ENCODE results near the gene NOP10. TPM values are rescaled to one million over a fixed set of nuclear protein-coding genes. Genes with fewer than 3 reads are reported as not detected.

The NOP10 gene
- total and polyA plus RNA-seq, 11 donors, result 96.4 to 384 (median 151) TPM

DNA sequence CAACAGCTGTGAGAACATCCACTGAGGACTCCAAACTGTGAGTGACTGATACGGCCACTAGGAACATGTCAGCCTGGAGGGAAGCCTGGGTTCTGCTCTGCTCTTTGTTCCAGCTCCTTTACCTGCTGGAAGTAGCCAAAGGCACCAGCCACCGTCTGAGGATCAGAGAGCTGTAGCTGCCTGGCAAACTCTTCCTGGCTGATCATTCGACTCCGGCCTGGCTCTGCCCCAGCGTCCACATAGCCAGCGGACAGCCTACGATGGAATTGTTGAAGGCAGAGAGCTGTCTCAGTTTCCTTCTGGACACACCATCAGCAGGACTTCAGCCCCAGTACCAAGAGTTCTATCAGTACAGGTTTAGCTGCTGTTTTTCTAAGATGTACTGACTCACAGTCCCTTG, 18.3 kb upstream of the NOP10 start:
- H3K36me3 ChIP-seq, result peaks cover 0 to 75% (median 66%) of the 10 kb centered on the region in 9 donors
- H3K9me3 ChIP-seq, result no peaks in the 10 kb centered on the region
- H3K4me1 ChIP-seq, result peaks cover 0 to 17% (median 11%) of the 10 kb centered on the region in 12 donors
- H3K4me3 ChIP-seq, result no peak overlapping the region
- ATAC-seq (no peak), DNase-seq (no peak)
- no peaks in the 10 kb centered on the region for H3K27me3 ChIP-seq
- WGBS, 4 donors, result 87 to 90% (median 87%) methylated on average over 7 of the region's 7 CpGs
- intact Hi-C loops (cut with DNase I), result loop anchor here in 5 of 10 donors (10.0 kb wide), 5 partner anchors 94 to 296 kb away; partner anchors contain the start of genes EMC7 (in 3 of the 5), PGBD4 (in 3 of the 5) and GOLGA8B (in 1 of the 5)
- TF ChIP-seq, protein P1, sequence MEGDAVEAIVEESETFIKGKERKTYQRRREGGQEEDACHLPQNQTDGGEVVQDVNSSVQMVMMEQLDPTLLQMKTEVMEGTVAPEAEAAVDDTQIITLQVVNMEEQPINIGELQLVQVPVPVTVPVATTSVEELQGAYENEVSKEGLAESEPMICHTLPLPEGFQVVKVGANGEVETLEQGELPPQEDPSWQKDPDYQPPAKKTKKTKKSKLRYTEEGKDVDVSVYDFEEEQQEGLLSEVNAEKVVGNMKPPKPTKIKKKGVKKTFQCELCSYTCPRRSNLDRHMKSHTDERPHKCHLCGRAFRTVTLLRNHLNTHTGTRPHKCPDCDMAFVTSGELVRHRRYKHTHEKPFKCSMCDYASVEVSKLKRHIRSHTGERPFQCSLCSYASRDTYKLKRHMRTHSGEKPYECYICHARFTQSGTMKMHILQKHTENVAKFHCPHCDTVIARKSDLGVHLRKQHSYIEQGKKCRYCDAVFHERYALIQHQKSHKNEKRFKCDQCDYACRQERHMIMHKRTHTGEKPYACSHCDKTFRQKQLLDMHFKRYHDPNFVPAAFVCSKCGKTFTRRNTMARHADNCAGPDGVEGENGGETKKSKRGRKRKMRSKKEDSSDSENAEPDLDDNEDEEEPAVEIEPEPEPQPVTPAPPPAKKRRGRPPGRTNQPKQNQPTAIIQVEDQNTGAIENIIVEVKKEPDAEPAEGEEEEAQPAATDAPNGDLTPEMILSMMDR (IDR thresholded peaks at IDR 0.05), result no peak
- no peak for TF ChIP-seq POLR2A (IDR thresholded peaks at IDR 0.05)
- no peak overlapping the region for H3K27ac ChIP-seq

DNA sequence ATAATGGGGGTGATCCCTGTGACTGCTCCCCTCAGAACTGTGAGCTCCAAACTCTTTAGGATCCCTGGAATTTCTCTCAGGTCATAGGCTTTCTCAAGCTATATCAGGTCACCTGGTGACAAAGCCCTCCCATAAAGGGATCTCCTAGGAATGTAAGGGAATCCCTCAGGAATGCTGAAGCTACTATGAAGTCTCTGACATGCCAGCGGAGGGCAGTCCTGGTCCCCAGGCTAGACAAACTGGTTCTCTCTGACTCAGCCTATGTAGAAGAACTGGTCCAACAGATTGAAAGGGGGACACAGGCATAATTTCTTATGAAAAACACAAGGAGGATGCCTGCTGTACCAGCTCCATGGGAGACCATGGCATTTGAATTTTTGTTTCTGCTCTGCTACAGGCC, 17.4 kb upstream of the NOP10 start:
- H3K4me3 ChIP-seq, result no peak overlapping the region
- 78 to 100% (median 92%) methylated on average over 1 of the region's 1 CpG for WGBS, 4 donors
- no peaks in the 10 kb centered on the region for H3K9me3 ChIP-seq
- peaks cover 0 to 8% (median 3%) of the 10 kb centered on the region in 12 donors for H3K4me1 ChIP-seq
- DNase-seq, result no peak
- H3K27me3 ChIP-seq, result no peaks in the 10 kb centered on the region
- H3K27ac ChIP-seq, result no peak overlapping the region
- intact Hi-C loops (cut with DNase I), result loop anchor here in 5 of 10 donors (10.0 kb wide), 5 partner anchors 95 to 295 kb away; partner anchors contain the start of genes EMC7 (in 3 of the 5), PGBD4 (in 3 of the 5) and GOLGA8B (in 1 of the 5)
- ATAC-seq, result no peak
- TF ChIP-seq, protein P1 (IDR thresholded peaks at IDR 0.05), result no peak
- TF ChIP-seq POLR2A (IDR thresholded peaks at IDR 0.05), result no peak
- peaks cover 0 to 80% (median 71%) of the 10 kb centered on the region in 9 donors for H3K36me3 ChIP-seq

DNA sequence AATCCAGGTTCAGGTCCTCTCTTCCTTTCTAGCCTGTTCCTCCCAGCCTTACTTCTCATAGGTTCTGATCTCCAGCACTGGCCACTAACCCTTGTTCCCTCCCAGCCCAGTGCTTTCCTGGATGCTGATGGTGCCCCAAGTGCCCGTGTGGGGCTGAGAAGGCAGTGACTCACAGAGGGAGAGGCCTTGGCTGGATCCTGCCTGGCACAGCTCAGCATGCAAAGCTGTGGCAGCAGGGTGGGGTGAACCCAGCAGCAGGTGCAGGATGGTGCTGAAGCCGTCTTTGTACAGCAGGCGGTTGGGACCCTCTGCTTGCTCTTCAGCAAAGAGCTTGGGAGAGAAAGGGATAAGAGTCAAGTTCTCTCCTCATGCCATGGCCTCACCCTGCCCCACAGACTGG, 16.5 kb upstream of the NOP10 start:
- H3K27me3 ChIP-seq, result no peaks in the 10 kb centered on the region
- no peak for DNase-seq
- WGBS, 4 donors, result 70 to 86% (median 80%) methylated on average over 1 to 3 of the region's 3 CpGs
- H3K4me1 ChIP-seq, result no peaks in the 10 kb centered on the region
- no peaks in the 10 kb centered on the region for H3K9me3 ChIP-seq
- TF ChIP-seq, protein P1 (IDR thresholded peaks at IDR 0.05), result no peak
- no peak for TF ChIP-seq POLR2A (IDR thresholded peaks at IDR 0.05)
- intact Hi-C loops (cut with DNase I), result loop anchor here in 1 of 10 donors (5.0 kb wide), 1 partner anchor 117 kb away; no protein-coding TSS in a partner anchor
- H3K36me3 ChIP-seq, result peaks cover 0 to 80% (median 71%) of the 10 kb centered on the region in 9 donors
- no peak overlapping the region for H3K4me3 ChIP-seq
- peak in 1 of 4 donors; percentile 29 for ATAC-seq
- H3K27ac ChIP-seq, result no peak overlapping the region

DNA sequence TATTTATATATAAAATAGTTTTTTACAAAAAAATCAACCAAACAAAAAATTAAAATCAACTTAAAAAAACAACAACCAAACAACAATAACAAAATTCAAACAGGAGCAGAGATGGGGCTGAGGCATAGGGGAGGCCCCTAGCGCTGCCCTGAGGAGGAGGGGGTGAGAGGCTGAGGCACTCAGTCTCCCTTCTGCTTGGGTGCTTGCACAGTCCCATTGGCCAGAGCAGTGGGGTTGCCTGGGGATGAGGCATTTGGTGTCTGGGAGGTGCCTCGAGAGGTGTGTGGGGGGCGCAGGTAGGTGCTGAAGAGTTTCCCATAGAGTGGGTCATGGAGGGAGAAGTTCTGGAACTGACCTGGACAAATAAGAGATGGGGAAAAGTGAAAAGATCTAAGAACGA, 16.0 kb upstream of the NOP10 start:
- no peaks in the 10 kb centered on the region for H3K27me3 ChIP-seq
- TF ChIP-seq, protein P1 (IDR thresholded peaks at IDR 0.05), result no peak
- TF ChIP-seq POLR2A (IDR thresholded peaks at IDR 0.05), result no peak
- no peaks in the 10 kb centered on the region for H3K4me1 ChIP-seq
- WGBS, 4 donors, result 90 to 98% (median 96%) methylated on average over 4 of the region's 4 CpGs
- H3K27ac ChIP-seq, result no peak overlapping the region
- H3K36me3 ChIP-seq, result peaks cover 0 to 79% (median 68%) of the 10 kb centered on the region in 9 donors
- H3K9me3 ChIP-seq, result no peaks in the 10 kb centered on the region
- intact Hi-C loops (cut with DNase I), result loop anchor here in 1 of 10 donors (5.0 kb wide), 1 partner anchor 117 kb away; no protein-coding TSS in a partner anchor
- no peak for ATAC-seq
- H3K4me3 ChIP-seq, result no peak overlapping the region
- no peak for DNase-seq

All from heart left ventricle (tissue), 16 donors.